ENCODE measurements around the gene PLXND1.
"Not testable (repeated sequence)": the region's sequence is repeated elsewhere in the genome, so short reads cannot be mapped to it uniquely, and the experiment has no call there.

PLXND1 gene

GRCh38 chr3:129524081-129524480, 82.4 kb downstream of the PLXND1 start:
- no peak for DNase-seq (ENCODE audit: low spot score)

GRCh38 chr3:129522953-129523352, 83.5 kb downstream of the PLXND1 start:
- DNase-seq (ENCODE audit: low spot score): no peak

- no peak for DNase-seq (ENCODE audit: low spot score)
Observed at GRCh38 chr3:129521611-129522010, 84.9 kb downstream of the PLXND1 start.

- DNase-seq (ENCODE audit: low spot score): no peak
Observed at GRCh38 chr3:129520960-129521359, 85.5 kb downstream of the PLXND1 start.

GRCh38 chr3:129519896-129520715, 86.4 kb downstream of the PLXND1 start:
- DNase-seq (ENCODE audit: low spot score): no peak

GRCh38 chr3:129519449-129519848, 87.0 kb downstream of the PLXND1 start:
- DNase-seq (ENCODE audit: low spot score): no peak

- no peak for DNase-seq (ENCODE audit: low spot score)
Observed at GRCh38 chr3:129518581-129518980, 87.9 kb downstream of the PLXND1 start.

- DNase-seq (ENCODE audit: low spot score): no peak
Observed at GRCh38 chr3:129518038-129518561, 88.4 kb downstream of the PLXND1 start.

GRCh38 chr3:129517516-129517915, 89.0 kb downstream of the PLXND1 start:
- DNase-seq (ENCODE audit: low spot score): no peak

- not testable (repeated sequence) for DNase-seq (ENCODE audit: low spot score)
Observed at GRCh38 chr3:129515821-129516432, 90.5 kb downstream of the PLXND1 start.

- DNase-seq (ENCODE audit: low spot score): not testable (repeated sequence)
Observed at GRCh38 chr3:129515108-129515820, 91.2 kb downstream of the PLXND1 start.

GRCh38 chr3:129514563-129514962, 91.9 kb downstream of the PLXND1 start:
- DNase-seq (ENCODE audit: low spot score): no peak

- no peak for DNase-seq (ENCODE audit: low spot score)
Observed at GRCh38 chr3:129514110-129514509, 92.4 kb downstream of the PLXND1 start.

GRCh38 chr3:129513705-129514104, 92.8 kb downstream of the PLXND1 start:
- no peak for DNase-seq (ENCODE audit: low spot score)

GRCh38 chr3:129512595-129512994, 93.9 kb downstream of the PLXND1 start:
- no peak for DNase-seq (ENCODE audit: low spot score)

GRCh38 chr3:129507181-129507831, 99.2 kb downstream of the PLXND1 start:
- DNase-seq (ENCODE audit: low spot score): no peak

GRCh38 chr3:129506231-129506742, 100.2 kb downstream of the PLXND1 start:
- DNase-seq (ENCODE audit: low spot score): no peak

- no peak for DNase-seq (ENCODE audit: low spot score)
Observed at GRCh38 chr3:129505341-129505740, 101.1 kb downstream of the PLXND1 start.
